GM12891 (cell line): ENCODE results near the gene INSR.

ENCODE experiments used
- POLR2A ChIP-seq: IDR thresholded peaks from 2 replicates; pipeline ENCODE4 v1.6.1; 2011; ENCODE audit warnings: low read depth, low read length, control low read depth
- POLR2AphosphoS5 ChIP-seq: IDR thresholded peaks from 2 replicates; pipeline ENCODE4 v1.6.1; 2011; ENCODE audit warnings: low read depth, low read length, control low read depth
- TAF1 ChIP-seq: IDR thresholded peaks from 2 replicates; pipeline ENCODE4 v1.6.1; 2011; ENCODE audit warnings: low read depth, low read length, control low read depth

DNA sequence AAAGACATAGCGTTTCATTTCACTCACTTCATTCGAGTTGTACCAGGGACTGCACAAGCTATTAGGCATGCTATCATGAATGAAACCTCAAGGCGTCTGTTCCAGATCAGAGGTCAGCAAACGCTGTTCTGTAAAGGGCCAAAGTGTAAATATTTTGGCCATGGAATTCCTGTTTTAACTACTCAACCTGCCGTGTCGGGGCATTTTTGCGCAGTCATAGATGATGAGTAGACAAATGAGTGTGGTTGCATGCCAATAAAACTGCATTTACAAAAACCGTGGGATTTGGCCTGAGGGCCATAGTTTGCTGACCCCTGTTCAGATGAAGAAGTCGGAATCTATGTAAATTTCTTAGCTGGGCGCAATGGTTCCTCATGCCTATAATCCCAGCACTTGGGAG, 6.5 kb downstream of the INSR start:
- TF ChIP-seq POLR2A (no peak), POLR2AphosphoS5 (no peak), TAF1 (no peak)
